GM23338 (cell line): ENCODE data around the gene CENPB. TPM values are rescaled to one million over a fixed set of nuclear protein-coding genes. Genes with fewer than 3 reads are reported as not detected.

Experiments used
- ATAC-seq: fragments of 200-7000 bp; cut with Tn5 transposase; 3 replicates; pipeline ENCODE4 v1.9.1; 2020
- DNase-seq: peaks from one replicate; pipeline ENCODE4 v3.0.0-alpha.2; 2015; ENCODE audit warnings: low spot score
- H2AFZ ChIP-seq: fragments of 200-600 bp; sonication (generic); 2 replicates; pipeline ENCODE4 v1.8.0; 2016; ENCODE audit warnings: antibody characterized with exemption, mild to moderate bottlenecking, moderate library complexity
- H3F3A ChIP-seq: fragments of 200-600 bp; sonication (generic); replicated peaks from 2 replicates; pipeline ENCODE4 v1.8.0; 2017; ENCODE audit warnings: antibody characterized with exemption, mixed run types, low read depth
- H3K27ac ChIP-seq: fragments of 200-600 bp; sonication (generic); 2 replicates; pipeline ENCODE4 v1.6.1; 2016; ENCODE audit warnings: low read depth
- H3K27me3 ChIP-seq: fragments of 200-600 bp; sonication (generic); 2 replicates; pipeline ENCODE4 v1.8.0; 2016; ENCODE audit warnings: mild to moderate bottlenecking, mixed run types, moderate library complexity; ENCODE audit not compliant: insufficient read depth
- H3K36me3 ChIP-seq: fragments of 200-600 bp; sonication (generic); 2 replicates; pipeline ENCODE4 v1.8.0; 2016; ENCODE audit warnings: mild to moderate bottlenecking; ENCODE audit not compliant: insufficient read depth
- H3K4me1 ChIP-seq: fragments of 200-600 bp; sonication (generic); 2 replicates; pipeline ENCODE4 v1.8.0; 2016; ENCODE audit warnings: mild to moderate bottlenecking, moderate library complexity; ENCODE audit not compliant: insufficient read depth
- H3K4me2 ChIP-seq: fragments of 200-600 bp; sonication (generic); 2 replicates; pipeline ENCODE4 v1.7.1; 2017; ENCODE audit warnings: mixed run types
- H3K4me3 ChIP-seq: fragments of 200-600 bp; sonication (generic); 2 replicates; pipeline ENCODE4 v1.6.1; 2016; ENCODE audit warnings: mixed run types
- H3K79me2 ChIP-seq: fragments of 200-600 bp; sonication (generic); replicated peaks from 2 replicates; pipeline ENCODE4 v1.8.0; 2017; ENCODE audit warnings: mild to moderate bottlenecking; ENCODE audit not compliant: insufficient read depth
- H3K9me2 ChIP-seq: fragments of 200-600 bp; sonication (generic); 2 replicates; pipeline ENCODE4 v1.8.0; 2017; ENCODE audit not compliant: insufficient read depth
- H4K20me1 ChIP-seq: fragments of 200-600 bp; sonication (generic); replicated peaks from 2 replicates; pipeline ENCODE4 v1.8.0; 2017; ENCODE audit warnings: mild to moderate bottlenecking; ENCODE audit not compliant: insufficient read depth
- H3K27ac Mint-ChIP-seq: 2 replicates; pipeline ENCODE4 v1.8.0; 2020; ENCODE audit warnings: inconsistent platforms, mild to moderate bottlenecking, moderate library complexity, mixed read lengths
- H3K27me3 Mint-ChIP-seq: 3 replicates; pipeline ENCODE4 v1.8.0; 2022; ENCODE audit warnings: low read depth, mild to moderate bottlenecking, moderate library complexity, mixed read lengths, inconsistent platforms; ENCODE audit not compliant: insufficient read depth, poor library complexity
- H3K36me3 Mint-ChIP-seq: 3 replicates; pipeline ENCODE4 v1.8.0; 2021; ENCODE audit warnings: low read depth, mild to moderate bottlenecking, inconsistent platforms, moderate library complexity, mixed read lengths
- H3K4me1 Mint-ChIP-seq: 3 replicates; pipeline ENCODE4 v1.8.0; 2020; ENCODE audit warnings: mild to moderate bottlenecking, inconsistent platforms, mixed read lengths
- H3K4me3 Mint-ChIP-seq: 3 replicates; pipeline ENCODE4 v1.8.0; 2021; ENCODE audit warnings: moderate library complexity, mild to moderate bottlenecking, inconsistent platforms, mixed read lengths
- H3K9me3 Mint-ChIP-seq: 3 replicates; pipeline ENCODE4 v1.8.0; 2020; ENCODE audit warnings: moderate library complexity, mild to moderate bottlenecking, inconsistent platforms, mixed read lengths
- CREB1 ChIP-seq: fragments of 250-450 bp; sonication (Bioruptor Pico); IDR thresholded peaks from 2 replicates; pipeline ENCODE4 v1.5.0; 2020; ENCODE audit warnings: low read depth, mild to moderate bottlenecking, moderate library complexity
- CTCF ChIP-seq, 2 experiments: fragments of 200-600 bp in 1 of 2; sonication (generic) in 1 of 2; conservative IDR thresholded peaks; 2 replicates each; pipeline versions ENCODE4 v1.5.1 to v1.6.1; 2016 to 2017; ENCODE audit warnings: antibody characterized with exemption in 2 of 2, low read depth in 2 of 2, mild to moderate bottlenecking in 2 of 2, moderate library complexity in 1 of 2
- EZH2 ChIP-seq: fragments of 200-600 bp; sonication (generic); IDR thresholded peaks from one replicate; pipeline ENCODE4 v1.8.0; 2017; ENCODE audit warnings: antibody characterized with exemption, mild to moderate bottlenecking, low read depth; ENCODE audit not compliant: unreplicated experiment
- EZH2phosphoT487 ChIP-seq: fragments of 200-600 bp; sonication (generic); IDR thresholded peaks from one replicate; pipeline ENCODE4 v1.8.1; 2018; ENCODE audit warnings: antibody characterized with exemption; ENCODE audit not compliant: unreplicated experiment
- JUNB ChIP-seq: IDR thresholded peaks from one replicate; pipeline ENCODE4 v1.6.1; 2016; ENCODE audit warnings: antibody characterized with exemption; ENCODE audit not compliant: unreplicated experiment
- NANOG ChIP-seq: IDR thresholded peaks from 2 replicates; pipeline ENCODE4 v1.6.1; 2016; ENCODE audit warnings: antibody characterized with exemption, borderline replicate concordance
- POLR2AphosphoS5 ChIP-seq: IDR thresholded peaks from 2 replicates; pipeline ENCODE4 v1.6.1; 2016; ENCODE audit warnings: antibody characterized with exemption, low read depth
- STAT1 ChIP-seq: IDR thresholded peaks from one replicate; pipeline ENCODE4 v1.6.1; 2016; ENCODE audit warnings: antibody characterized with exemption; ENCODE audit not compliant: unreplicated experiment
- ZNF331 ChIP-seq: fragments of 250-450 bp; sonication (Bioruptor Pico); IDR thresholded peaks from 2 replicates; pipeline ENCODE4 v1.5.0; 2020; ENCODE audit warnings: low read depth, mild to moderate bottlenecking, moderate library complexity
- polyA plus RNA-seq: library from polyadenylated mRNA; unstranded; fragments of >200 nt; fragmentation: Nextera tagmentation; extraction: Ambion mirVana; gene quantifications from 2 replicates; pipeline ENCODE4 v1.2.1, GENCODE V29; 2016
- total RNA-seq: library from RNA; depleted of rRNA; stranded (reverse); fragments of >200 nt; shearing (Covaris generic); gene quantifications from 2 replicates; pipeline ENCODE4 v1.2.3, GENCODE V29; 2014
- TF ChIP-seq, protein P1 (sequence below): IDR thresholded peaks from 2 replicates; pipeline ENCODE4 v1.6.1; 2016; ENCODE audit warnings: antibody characterized with exemption
- TF ChIP-seq, protein P2 (sequence below): IDR thresholded peaks from one replicate; pipeline ENCODE4 v1.6.1; 2018; ENCODE audit warnings: antibody characterized with exemption; ENCODE audit not compliant: unreplicated experiment

Gene CENPB
- total and polyA plus RNA-seq, 2 experiments from 2014 or later: 10.8 to 52.1 TPM

DNA sequence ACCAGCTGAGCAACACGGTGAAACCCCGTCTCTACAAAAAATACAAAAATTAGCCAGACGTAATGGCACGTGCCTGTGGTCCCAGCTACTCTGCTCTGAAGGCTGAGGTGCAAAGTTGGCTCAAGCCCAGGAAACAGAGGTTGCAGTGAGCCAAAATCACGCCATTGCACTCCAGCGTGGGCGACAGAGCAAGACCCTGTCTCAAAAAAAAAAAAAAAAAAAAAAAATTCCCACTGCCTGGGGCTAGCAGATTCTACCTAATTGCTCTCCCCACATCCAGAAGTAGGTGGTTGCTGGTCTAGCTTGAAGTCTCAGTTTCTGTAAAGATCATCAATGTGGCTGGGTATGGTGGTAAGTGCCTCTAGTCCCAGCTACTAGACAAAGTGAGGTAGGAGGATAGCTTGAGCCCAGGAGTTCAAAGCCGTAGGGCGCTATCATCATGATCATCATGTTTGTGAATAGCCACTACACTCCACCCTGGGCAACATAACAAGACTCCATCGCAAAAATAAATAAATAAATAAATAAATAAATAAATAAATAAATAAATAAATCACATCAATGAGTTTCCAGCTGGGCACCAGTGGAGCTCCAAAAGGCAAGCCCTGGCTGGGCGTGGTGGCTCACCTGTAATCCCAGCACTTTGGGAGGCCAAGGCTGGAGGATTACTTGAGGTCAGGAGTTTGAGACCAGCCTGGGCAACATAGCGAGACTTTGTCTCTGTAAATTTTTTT, 27.5 kb upstream of the CENPB start:
- Mint-ChIP-seq H3K4me1 (peaks cover 14% of the 10 kb centered on the region), H3K4me3 (no peak overlapping the region), H3K36me3 (no peaks in the 10 kb centered on the region; the same call in 2 of the 3 replicates), H3K27ac (no peak overlapping the region), H3K9me3 (no peaks in the 10 kb centered on the region; the same call in 2 of the 3 replicates), H3K27me3 (peaks cover 5% of the 10 kb centered on the region)
- Histone ChIP-seq H3F3A (no peaks in the 10 kb centered on the region; the same call in 1 of the 2 replicates), H3K4me1 (peaks cover 12% of the 10 kb centered on the region; the same call in 1 of the 2 replicates), H3K27ac (no peak overlapping the region), H2AFZ (no peak overlapping the region), H3K27me3 (no peaks in the 10 kb centered on the region), H3K36me3 (no peaks in the 10 kb centered on the region), H3K4me2 (no peak overlapping the region), H4K20me1 (no peaks in the 10 kb centered on the region), H3K79me2 (no peaks in the 10 kb centered on the region), H3K9me2 (no peaks in the 10 kb centered on the region), H3K4me3 (no peak overlapping the region)
- no peak for TF ChIP-seq CTCF (conservative IDR thresholded peaks at IDR 0.05; ENCODE audit: low read depth in 2 of 2)
- no peak for TF ChIP-seq STAT1
- TF ChIP-seq ZNF331: no peak
- TF ChIP-seq JUNB: no peak
- no peak for TF ChIP-seq POLR2AphosphoS5
- TF ChIP-seq, protein P1, sequence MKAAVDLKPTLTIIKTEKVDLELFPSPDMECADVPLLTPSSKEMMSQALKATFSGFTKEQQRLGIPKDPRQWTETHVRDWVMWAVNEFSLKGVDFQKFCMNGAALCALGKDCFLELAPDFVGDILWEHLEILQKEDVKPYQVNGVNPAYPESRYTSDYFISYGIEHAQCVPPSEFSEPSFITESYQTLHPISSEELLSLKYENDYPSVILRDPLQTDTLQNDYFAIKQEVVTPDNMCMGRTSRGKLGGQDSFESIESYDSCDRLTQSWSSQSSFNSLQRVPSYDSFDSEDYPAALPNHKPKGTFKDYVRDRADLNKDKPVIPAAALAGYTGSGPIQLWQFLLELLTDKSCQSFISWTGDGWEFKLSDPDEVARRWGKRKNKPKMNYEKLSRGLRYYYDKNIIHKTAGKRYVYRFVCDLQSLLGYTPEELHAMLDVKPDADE: no peak
- TF ChIP-seq NANOG: no peak
- no peak for TF ChIP-seq CREB1 (CRISPR knock-in tag)
- TF ChIP-seq, protein P2, sequence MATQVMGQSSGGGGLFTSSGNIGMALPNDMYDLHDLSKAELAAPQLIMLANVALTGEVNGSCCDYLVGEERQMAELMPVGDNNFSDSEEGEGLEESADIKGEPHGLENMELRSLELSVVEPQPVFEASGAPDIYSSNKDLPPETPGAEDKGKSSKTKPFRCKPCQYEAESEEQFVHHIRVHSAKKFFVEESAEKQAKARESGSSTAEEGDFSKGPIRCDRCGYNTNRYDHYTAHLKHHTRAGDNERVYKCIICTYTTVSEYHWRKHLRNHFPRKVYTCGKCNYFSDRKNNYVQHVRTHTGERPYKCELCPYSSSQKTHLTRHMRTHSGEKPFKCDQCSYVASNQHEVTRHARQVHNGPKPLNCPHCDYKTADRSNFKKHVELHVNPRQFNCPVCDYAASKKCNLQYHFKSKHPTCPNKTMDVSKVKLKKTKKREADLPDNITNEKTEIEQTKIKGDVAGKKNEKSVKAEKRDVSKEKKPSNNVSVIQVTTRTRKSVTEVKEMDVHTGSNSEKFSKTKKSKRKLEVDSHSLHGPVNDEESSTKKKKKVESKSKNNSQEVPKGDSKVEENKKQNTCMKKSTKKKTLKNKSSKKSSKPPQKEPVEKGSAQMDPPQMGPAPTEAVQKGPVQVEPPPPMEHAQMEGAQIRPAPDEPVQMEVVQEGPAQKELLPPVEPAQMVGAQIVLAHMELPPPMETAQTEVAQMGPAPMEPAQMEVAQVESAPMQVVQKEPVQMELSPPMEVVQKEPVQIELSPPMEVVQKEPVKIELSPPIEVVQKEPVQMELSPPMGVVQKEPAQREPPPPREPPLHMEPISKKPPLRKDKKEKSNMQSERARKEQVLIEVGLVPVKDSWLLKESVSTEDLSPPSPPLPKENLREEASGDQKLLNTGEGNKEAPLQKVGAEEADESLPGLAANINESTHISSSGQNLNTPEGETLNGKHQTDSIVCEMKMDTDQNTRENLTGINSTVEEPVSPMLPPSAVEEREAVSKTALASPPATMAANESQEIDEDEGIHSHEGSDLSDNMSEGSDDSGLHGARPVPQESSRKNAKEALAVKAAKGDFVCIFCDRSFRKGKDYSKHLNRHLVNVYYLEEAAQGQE: no peak
- TF ChIP-seq EZH2phosphoT487: no peak
- TF ChIP-seq EZH2: no peak
- DNase-seq: no peak
- no peak for ATAC-seq
